Measurements from ENCODE around the gene TOMM34.

TOMM34 gene, protein sequence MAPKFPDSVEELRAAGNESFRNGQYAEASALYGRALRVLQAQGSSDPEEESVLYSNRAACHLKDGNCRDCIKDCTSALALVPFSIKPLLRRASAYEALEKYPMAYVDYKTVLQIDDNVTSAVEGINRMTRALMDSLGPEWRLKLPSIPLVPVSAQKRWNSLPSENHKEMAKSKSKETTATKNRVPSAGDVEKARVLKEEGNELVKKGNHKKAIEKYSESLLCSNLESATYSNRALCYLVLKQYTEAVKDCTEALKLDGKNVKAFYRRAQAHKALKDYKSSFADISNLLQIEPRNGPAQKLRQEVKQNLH

DNA sequence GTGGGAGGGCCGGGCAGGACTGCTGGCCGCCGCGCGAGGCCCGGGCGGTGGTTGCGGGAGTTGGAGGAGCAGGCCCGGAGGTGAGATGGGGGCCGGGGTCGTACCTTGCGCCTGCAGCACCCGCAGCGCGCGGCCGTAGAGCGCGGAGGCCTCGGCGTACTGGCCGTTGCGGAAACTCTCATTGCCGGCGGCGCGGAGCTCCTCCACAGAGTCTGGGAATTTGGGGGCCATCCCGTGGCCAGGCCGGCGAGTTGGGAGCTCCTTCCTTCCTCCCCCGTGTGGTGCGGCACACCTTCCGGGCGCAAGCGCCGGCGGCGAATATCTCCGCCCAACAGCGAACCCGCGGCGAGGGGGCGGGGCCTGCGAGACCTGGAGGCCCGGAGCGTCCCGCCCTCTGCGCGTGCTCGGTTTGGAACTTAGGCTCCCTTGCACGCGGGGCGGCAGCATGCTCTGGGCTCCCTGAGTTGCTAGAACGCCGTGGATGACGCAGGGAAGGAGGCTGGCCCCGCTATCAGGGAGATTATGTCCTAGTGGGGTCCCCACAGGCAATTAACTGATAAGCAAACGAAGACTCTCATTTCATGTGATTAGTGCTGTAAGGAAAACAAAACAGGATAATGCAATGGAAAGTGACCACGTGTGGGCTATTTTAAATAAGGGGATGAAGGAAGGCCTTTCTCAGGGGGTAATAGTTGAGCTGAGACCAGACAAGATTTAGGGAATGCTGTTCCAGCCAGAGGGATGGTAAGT is at the start of gene TOMM34:
TOMM34 (minus strand) TSS at position 295 of the 750 bp plus-strand sequence; CDS start at position 231, 64 bp downstream.
- DNase-seq (ENCODE audit: low read depth) = peak; percentile 92

DNA sequence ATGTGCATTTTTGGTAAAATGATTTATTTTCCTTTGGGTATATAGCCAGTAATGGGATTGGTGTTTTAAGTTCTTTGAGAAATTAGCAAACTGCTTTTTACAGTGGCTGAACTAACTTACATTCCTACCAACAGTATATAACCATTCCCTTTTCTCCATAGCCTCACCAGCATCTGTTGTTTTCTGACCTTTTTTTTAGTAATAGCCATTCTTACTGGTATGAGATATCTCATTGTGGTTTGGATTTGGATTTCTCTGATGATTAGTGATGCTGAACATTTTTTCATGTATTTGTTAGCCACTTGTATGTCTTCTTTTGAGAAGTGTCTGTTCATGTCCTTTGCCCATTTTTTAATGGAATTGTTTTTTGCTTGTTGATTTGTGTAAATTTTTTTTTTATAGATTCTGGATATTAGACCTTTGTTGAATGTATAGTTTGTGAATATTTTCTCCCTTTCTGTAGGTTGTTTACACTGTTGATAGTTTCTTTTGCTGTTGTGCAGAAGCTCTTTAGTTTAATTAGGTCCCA is 48.4 kb upstream of the TOMM34 start:
- no peak for DNase-seq (ENCODE audit: low read depth)

DNA sequence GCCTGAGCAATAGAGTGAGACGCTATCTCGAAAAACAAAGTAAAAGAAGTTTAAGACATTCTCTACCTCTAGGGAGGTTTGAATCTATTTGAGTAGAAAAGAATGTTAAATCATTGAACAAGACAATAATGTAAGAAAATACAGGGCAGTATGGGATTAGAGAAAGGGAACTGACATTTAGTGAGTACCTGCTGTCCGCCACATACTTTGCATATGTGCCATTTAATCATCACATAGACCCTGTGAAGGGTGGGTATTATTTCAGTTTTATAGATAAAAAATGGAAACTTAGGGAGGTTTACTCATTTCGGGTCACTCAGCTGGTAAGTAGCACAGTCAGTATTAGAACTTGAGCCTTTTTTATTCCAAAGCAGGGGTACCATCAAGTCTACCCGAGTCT is 37.5 kb upstream of the TOMM34 start:
- no peak for DNase-seq (ENCODE audit: low read depth)

DNA sequence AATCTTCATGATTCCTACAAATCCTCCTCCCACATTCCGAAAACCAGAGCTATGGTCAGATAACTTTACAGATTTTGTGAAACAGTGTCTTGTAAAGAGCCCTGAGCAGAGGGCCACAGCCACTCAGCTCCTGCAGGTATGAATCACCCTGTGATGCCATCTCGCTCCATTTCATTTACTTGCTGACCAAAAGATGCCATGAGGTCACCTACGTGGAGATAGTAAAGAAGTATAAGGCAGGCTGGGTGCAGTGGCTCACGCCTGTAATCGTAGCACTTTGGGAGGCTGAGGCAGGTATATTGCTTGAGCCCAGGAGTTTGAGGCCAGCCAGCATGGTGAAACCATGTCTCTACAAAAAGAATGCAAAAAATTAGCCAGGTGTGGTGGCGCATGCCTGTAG is 37.0 kb upstream of the TOMM34 start:
- DNase-seq (ENCODE audit: low read depth) = no peak

DNA sequence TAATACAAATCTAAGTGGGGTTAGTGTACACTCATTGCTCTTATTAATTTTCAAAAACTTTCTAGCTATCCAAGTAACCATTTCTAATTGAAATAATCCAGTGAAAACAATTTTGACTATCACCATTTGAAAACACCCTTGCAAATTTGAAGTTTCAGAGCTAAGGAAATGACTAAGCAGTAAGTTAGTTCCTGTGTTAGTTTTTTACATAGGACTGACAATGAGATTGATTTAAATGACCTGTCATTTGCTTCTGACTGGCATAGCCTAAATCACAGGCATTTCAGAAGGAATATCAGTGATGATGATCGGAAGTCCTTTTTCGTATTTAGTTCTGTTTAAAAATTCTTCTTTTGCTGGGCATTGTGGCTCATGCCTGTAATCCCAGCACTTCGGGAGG is 33.1 kb upstream of the TOMM34 start:
- no peak for DNase-seq (ENCODE audit: low read depth)

DNA sequence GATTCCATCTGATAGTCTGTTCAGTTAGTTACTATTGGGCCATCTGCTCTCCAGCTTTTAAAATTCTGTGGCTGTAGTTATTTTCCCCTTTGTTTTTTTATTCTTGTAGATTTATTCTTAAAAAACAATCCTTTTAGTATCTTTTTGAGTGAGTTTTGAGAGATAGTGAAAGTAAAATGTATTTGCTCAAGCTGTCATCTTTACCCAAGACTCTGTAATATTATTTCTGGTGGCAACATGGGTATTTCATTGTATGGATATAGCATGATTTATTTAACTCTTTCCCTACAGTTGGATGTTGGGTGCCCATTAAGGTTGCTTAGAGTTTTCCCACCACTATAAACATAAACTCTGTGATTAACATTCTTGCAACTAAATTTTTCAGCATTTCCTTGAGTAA is 30.8 kb upstream of the TOMM34 start:
- DNase-seq (ENCODE audit: low read depth) = no peak

DNA sequence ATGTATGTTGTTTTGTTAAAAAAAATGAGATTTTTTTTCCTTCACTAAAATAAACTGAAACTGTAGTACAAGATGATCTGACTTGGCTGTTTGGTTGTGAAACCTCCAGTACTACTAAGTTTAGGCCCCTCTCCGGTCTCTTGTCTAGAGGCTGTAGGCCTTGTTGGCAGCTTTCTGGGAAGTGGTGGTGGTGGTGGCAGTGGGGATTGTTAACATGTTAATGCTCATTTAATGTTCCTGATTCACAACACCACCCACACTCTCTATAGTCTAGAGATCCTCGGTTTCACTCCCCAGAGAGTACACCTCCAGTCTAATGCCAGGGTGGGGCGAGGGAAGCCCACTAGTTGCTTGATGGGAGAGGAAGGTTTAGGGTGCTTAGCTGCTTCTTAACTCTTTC is 30.2 kb upstream of the TOMM34 start:
- no peak for DNase-seq (ENCODE audit: low read depth)

DNA sequence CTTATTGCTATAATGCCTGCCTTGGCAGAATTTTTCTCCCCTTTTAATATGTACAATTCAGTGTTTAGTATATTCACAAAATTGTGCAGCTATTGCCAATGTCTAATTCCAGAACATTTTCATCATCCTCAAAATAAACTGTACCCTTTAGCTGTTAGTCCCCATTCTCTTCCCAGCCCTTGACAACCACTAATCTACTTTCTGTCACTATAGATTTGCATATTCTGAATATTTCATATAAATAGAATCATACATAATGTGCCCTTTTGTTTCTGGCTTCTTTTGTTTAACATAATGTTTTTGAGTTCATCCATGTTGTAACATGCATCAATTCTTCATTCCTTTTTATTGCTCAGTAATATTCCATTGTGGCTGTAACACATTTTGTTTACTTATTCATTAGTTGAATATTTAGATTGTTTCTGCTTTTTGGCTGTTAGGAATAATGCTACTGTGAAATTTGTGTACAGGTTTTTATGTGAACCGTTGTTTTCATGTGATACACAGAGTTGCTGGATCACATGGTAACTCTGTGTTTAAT is 28.5 kb upstream of the TOMM34 start:
- no peak for DNase-seq (ENCODE audit: low read depth)

DNA sequence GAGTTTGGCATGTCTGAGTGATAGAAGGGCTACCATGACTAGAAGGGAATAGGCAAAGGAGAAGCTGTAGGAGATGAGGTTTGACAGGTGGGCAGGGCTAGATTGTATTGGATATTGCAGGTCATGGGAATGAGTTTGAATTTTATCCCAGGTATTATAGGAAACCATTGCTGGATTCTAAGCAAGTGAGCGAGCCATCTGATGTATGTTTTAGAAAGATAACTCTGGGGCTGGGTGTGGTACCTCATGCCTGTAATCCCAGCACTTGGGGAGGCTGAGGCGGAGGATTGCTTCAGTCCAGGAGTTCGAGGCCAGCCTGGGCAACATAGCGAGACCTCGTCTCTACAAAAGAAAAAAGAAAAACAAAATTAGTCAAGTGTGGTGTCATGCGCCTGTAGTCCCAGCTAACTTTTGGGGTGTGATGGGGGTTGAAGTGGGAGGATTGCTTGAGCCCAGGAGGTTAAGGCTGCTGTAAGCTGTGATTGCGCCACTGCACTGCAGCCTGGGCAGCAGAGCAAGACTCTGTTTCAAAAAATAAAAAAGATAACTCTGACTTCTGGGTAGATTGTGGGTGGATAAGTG is 23.0 kb upstream of the TOMM34 start:
- DNase-seq (ENCODE audit: low read depth) = no peak

DNA sequence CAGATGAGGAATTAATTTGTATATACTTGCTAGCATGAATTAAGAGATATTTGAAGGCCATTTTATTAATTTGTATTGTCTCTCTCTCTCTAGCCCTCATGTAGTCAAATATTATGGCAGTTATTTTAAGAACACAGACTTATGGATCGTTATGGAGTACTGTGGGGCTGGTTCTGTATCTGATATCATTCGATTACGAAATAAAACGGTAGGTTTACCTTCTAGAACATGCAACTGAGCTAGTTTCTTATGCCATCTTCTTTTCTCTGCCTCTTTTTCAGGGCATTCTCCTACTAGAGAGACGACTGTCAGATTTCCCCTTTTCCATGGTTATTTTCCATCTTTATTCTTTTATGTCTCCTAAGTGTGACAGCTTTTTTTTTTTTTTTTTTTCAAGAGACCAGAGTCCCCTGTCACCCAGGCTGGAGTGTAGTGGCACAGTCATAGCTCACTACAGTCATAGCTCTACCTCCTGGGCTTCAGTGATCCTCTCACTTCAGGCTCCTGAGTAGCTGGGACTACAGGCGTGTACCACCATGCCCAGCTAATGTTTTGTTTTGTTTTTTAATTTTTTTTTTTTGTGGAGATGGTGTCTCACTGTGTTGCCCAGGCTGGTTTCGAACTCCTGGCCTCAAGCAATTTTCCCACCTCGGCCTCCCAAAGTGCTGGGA is 21.7 kb upstream of the TOMM34 start:
- no peak for DNase-seq (ENCODE audit: low read depth)

DNA sequence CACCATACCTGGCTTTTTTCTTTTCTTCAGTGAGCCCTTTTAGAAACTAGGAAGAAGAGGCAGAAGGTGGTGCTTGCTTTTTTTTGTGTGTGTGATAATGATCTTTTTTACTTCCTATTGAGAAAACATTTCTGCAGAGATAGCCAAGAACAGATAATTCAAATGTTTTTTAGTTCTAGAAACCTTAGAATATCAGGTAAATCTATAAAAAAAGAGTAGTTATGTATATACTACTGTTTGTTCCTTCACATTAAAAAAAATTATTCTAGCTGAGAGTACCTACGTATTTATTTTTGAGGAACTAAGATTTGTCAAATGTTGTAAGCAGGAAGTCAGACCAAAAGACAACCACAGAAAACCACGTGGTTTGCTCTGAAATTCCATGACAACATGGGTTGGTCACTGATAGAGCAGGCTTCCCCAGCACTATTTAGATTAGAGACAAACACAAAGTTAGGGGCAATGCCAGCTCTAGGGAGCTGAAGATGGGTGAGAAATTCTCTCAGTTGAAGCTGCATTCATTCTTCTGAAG is 19.0 kb upstream of the TOMM34 start:
- DNase-seq (ENCODE audit: low read depth) = peak; percentile 45

DNA sequence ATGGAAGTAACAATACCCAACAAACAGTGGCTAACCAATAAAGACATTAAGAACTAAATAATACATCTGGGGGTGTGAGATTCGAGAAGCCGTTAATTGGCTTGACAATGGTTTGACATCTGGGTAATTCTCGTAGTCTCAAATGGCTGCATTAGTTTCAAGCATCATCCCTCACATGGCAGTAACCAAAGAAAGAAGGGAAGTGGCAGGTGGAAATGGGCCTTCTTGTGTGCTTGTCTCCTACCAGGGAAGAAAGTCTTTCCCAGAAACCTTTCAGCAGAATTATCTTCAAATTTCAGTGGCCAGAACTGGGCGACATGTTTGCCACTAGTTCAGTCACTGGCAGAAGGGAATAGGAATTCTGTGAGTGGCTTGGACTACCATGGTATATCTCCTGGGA is 16.5 kb upstream of the TOMM34 start:
- no peak for DNase-seq (ENCODE audit: low read depth)

DNA sequence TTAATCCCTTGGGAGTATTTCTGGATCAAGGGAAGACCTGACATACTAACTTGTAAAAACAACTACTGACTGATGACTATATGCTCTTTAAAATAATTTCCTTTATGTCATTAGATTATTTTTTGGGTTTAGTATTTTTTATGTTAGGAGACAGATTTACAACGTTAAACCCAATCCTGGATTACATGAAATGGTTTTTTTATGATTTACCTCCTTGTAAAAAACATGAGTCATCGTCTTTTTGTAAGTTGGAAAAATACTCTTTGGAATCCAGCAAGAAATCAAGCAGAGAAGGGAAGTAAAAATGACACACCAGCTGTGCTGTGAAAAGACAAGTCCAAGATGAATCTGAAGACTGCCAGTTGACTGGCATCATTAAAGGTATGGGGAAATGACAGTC is 12.9 kb upstream of the TOMM34 start:
- no peak for DNase-seq (ENCODE audit: low read depth)

DNA sequence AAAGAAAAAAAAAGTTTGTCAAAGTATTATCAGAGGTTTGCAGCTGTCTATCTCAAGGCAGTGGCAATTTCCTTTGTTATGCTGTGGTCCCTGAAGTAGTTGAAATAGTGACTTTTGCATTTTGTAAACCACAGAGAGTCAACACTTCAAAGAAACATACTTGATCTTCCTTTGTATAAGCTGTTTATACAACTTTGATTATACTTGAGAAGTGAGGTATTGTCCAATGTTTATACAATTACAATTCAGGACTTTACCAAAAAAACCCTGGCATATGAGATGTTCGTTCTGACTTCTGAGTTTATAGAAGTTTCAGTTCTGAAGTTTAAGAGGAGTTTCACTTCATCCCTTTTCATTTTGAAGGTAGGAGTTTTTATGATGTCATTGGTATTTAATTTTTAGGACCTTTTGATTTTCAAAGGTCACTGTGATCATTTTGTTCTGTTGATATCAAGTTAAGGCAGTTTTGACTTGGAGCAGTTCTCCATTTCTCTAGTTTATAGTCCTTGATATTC is 10.1 kb upstream of the TOMM34 start:
- DNase-seq (ENCODE audit: low read depth) = no peak

DNA sequence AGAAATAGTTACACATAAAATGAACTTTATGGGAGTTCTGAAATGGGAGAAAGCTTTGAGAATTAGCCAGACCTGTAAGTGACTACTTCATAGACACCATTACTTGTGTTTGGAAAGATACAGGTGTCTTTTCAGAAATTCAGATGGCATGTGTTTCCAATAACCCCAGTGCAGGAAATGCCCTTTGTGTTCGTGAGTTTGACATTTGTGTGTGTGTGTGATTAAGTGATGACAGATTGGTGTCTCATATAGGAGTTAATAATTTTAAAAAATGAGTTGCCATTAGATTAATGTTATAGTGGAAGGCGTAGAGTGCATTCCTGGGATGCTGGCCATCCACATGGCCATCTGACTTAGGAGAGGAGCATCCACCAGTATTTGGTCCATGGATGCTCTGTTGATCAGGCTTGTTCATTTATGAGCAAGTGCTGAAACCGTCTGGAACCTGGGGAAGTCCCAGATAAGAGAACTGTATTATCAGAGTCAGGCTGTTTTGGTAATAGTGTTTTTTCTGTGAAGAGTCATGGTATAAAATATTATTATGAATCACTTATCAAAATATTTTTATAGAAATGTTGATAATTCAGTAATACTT is 9.2 kb upstream of the TOMM34 start:
- DNase-seq (ENCODE audit: low read depth) = no peak

DNA sequence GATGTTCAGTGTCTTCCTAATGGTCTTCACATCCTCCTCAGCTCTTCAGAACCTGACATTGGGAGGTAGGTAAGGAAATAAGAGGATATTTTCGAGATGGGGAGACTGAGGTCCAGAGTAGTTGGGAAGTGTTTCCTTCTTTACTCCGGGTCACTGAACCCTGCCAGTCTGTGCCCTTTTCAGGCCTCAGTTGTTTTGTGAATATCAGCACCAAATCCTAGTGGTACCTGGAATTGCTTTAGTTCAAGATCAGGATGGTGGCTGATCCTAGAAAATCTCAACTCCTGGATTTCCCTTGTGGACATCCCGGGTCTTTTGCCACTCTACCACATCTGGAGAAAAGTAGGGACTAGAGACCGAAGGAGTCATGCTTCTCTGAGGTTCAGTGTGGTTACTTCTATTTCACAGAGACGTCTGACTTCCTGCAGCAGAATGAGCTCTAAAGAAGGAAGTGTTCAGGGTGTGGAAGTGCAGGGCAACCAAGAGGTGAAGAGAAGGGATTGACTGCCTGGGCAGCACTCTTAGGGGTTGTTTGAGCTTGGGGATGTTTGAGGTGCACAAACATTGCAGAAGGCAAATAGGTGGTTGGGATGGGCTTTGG is 7.1 kb upstream of the TOMM34 start:
- no peak for DNase-seq (ENCODE audit: low read depth)

DNA sequence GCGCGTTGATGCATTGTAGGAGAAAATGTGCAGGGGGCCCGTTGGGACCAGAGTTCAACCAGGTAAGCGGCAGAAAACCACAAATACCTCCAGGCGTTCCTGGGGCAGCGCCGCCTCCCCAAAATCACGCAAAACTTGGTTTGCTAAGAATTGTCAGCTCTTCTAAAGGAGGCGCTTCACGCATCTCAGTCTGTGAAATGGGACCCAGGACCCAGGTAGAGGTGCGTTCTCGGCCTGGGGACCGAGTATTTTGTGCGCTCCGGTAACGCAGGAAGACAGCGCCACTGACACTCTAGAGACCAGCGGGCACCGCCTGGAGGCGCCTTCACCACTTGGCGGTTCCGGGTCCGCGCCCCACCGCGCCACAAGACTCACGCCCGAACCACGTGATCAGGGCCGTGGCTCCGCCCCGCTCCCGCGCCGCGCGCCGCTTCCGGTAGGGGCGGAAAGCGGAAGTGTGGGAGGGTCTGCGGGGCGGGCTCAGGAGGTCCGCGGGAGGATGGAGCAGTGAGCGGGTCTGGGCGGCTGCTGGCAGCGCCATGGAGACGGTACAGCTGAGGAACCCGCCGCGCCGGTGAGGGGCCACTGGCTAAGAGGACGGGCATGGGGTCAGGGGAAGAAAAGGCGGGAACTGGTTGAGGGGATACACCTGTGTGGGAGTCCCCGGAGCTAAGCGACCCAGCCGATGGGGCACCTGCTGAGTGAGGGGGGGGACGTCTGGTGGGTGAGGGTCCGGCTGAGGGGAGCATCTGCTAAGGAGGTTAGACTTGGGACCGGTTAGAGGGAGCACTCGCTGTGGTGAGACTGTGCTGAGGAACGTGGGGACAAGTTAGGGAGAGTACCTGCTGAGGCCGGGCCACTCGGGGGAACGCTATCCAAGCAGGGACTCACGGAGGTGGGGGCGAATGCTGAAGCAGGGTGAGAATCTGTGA is 6.1 kb upstream of the TOMM34 start, which contains the start of gene STK4:
STK4 (plus strand) TSS at position 483 of the 932 bp plus-strand sequence; CDS start at position 540, 57 bp downstream.
- DNase-seq (ENCODE audit: low read depth) = peak; percentile 97

DNA sequence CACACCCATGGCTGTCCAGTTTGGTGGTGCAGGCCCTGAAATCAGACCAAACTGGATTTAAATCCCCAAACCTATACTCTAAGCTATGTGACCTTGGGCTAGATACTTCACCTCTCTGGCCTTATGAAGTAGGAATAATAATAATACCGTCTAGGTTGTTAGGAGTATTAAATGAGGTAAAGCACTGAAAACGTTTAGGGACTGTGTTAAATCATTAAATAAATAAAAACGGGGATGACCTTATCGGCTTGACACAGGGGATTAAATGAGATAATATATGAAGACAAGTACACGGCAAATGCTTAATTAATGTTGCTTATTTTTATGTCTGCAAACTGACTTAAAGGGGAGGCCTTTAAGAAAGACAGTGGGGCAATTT is 5.4 kb upstream of the TOMM34 start:
- no peak for DNase-seq (ENCODE audit: low read depth)

DNA sequence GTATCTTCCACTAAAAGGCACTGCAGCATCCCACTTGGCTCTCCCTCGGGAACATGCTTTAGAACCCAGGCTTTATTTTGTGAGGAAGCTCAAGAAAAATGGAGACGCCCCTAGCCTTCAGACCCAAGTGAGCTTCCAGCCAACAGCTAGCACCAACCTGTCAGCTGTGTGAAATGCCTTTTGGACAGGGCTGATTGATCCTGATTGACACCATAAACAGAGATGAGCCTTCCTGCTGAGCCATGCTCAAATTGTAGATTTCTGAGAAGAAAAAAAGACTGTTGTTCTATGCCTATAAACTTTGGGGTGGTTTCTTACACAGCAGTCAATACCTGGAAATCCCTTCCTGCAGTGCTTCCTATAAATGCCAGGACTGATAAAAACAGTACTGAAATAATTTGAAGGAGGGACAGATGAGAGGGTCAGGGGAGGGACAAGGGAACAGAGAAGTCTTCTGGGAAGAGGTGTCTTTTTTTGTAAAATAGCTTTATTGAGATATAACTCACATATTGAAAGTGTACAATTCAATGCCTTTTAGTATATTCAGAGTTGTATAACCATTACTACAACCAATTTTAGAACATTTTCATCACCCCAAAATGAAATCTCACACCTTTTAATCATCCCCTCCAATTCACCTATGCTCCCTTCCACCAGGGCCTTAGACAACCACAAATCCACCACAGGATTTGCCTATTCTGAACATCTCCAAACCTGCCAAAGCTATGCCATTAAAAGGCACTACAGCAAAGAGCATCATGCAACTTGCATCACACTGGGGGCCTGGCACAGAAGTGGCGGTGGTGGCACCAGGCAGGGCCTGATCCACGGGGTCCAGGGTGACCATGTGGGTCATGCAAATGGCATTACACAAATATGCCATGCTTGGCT is 3.4 kb upstream of the TOMM34 start:
- DNase-seq (ENCODE audit: low read depth) = no peak

Measured in activated T-helper 1 cell treated with Interleukin-2 at 50 U/mL for 16 hours (primary cell).